Activated naive CD4-positive, alpha-beta T cell treated with anti-CD3 and anti-CD28 coated beads, Interleukin-2, amount 50 U/mL, for 24 hours (primary cell): ENCODE data around the gene DACT3.

Experiments
- H3K27ac Mint-ChIP-seq: one replicate; pipeline ENCODE4 v1.8.0; 2021; ENCODE audit warnings: mild to moderate bottlenecking, mixed read lengths
- H3K27me3 Mint-ChIP-seq: one replicate; pipeline ENCODE4 v1.8.0; 2021; ENCODE audit warnings: mixed read lengths
- H3K36me3 Mint-ChIP-seq: one replicate; pipeline ENCODE4 v1.8.0; 2021; ENCODE audit warnings: mixed read lengths
- H3K4me1 Mint-ChIP-seq: one replicate; pipeline ENCODE4 v1.8.0; 2021; ENCODE audit warnings: mixed read lengths
- H3K4me3 Mint-ChIP-seq: one replicate; pipeline ENCODE4 v1.8.0; 2021; ENCODE audit warnings: mild to moderate bottlenecking, mixed read lengths
- H3K9me3 Mint-ChIP-seq: one replicate; pipeline ENCODE4 v1.8.0; 2021; ENCODE audit warnings: mixed read lengths

DACT3 gene

DNA sequence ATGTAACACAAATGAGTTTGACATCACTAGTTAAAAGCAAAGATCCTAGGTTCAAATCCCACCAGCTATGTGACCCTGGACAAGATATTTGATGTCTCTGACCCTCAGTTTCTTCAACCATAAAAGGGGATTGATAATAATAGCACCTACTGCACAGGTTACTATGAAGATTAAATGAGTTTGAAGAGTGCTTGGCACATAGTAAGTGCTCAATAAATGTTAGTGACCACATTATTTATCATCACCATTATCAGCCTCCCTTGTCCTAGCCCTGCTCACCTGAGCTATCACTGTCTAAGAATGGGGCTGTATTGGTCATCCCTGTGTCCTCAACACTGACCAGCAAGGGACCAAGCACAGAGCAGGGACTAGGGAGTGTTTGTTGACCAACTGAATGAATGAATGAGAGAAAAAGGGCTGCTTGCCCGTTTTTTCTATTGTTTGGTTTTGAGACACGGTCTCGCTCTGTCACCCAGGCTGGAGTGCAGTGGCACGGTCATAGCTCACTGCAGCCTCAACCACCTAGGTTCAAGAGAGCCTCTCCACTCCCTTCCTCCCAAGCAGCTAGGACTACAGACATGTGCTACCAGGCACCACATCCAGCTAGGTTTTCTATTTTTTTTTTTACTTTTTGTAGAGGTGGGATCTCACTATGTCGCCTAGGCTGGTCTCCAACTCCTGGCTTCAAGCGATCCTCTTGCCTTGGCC, 26.6 kb upstream of the DACT3 start:
- Mint-ChIP-seq H3K27ac (peak overlapping the region; percentile 62), H3K27me3 (no peaks in the 10 kb centered on the region), H3K4me3 (no peak overlapping the region), H3K4me1 (no peaks in the 10 kb centered on the region), H3K9me3 (no peaks in the 10 kb centered on the region), H3K36me3 (peaks cover 14% of the 10 kb centered on the region)

- Mint-ChIP-seq H3K36me3 (peaks cover 5% of the 10 kb centered on the region), H3K9me3 (no peaks in the 10 kb centered on the region), H3K4me3 (no peak overlapping the region), H3K27ac (peak overlapping the region; percentile 87), H3K27me3 (no peaks in the 10 kb centered on the region), H3K4me1 (no peaks in the 10 kb centered on the region)
These were observed 24.2 kb upstream of the DACT3 start for GRCh38 chr19:46685189-46685588.

DNA sequence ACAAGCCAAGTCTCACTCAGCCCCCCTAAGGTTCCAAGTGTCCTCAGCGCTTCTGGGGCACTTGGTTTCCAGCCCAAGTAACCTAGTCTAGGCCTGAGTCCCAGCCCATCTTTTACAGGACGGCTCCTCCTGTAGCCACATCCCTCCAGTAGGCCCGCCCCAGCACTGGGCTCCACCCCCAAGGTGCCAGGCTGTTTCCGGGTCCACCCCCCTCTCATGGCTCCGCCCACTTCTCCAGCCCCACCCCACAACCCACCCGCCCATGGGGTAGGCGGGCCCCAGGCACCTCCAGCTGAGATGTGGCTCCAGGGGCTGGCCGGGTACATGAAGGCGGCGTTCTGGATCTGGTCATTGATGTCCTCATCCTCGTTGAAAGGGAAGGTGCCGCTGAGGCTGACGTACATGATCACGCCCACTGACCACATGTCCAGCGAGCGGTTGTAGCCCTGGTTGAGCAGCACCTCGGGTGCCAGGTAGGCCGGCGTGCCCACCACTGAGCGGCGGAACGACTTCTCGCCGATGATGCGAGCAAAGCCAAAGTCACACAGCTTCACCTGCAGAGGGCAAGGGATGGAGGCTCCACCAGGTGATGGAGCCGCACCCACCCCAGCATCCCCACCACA, 17.2 kb upstream of the DACT3 start:
- no peaks in the 10 kb centered on the region for H3K9me3 Mint-ChIP-seq

GRCh38 chr19:46674416-46675178, 13.6 kb upstream of the DACT3 start:
- H3K4me1 Mint-ChIP-seq = peaks cover 7% of the 10 kb centered on the region
- no peak overlapping the region for H3K4me3 Mint-ChIP-seq
- H3K27me3 Mint-ChIP-seq = no peaks in the 10 kb centered on the region
- no peaks in the 10 kb centered on the region for H3K9me3 Mint-ChIP-seq
- H3K36me3 Mint-ChIP-seq = peaks cover 14% of the 10 kb centered on the region
- H3K27ac Mint-ChIP-seq = peak overlapping the region; percentile 8

More for the DNA sequence above, 17.2 kb upstream of the DACT3 start:
- Mint-ChIP-seq H3K27me3 (no peaks in the 10 kb centered on the region), H3K36me3 (peaks cover 13% of the 10 kb centered on the region), H3K27ac (peak overlapping the region; percentile 8), H3K4me3 (no peak overlapping the region), H3K4me1 (peaks cover 7% of the 10 kb centered on the region)

- Mint-ChIP-seq H3K27ac (peak overlapping the region; percentile 17), H3K27me3 (no peaks in the 10 kb centered on the region), H3K36me3 (peaks cover 9% of the 10 kb centered on the region), H3K4me3 (no peak overlapping the region), H3K9me3 (no peaks in the 10 kb centered on the region), H3K4me1 (no peaks in the 10 kb centered on the region)
These were observed 9.8 kb upstream of the DACT3 start for GRCh38 chr19:46670813-46671212.

DNA sequence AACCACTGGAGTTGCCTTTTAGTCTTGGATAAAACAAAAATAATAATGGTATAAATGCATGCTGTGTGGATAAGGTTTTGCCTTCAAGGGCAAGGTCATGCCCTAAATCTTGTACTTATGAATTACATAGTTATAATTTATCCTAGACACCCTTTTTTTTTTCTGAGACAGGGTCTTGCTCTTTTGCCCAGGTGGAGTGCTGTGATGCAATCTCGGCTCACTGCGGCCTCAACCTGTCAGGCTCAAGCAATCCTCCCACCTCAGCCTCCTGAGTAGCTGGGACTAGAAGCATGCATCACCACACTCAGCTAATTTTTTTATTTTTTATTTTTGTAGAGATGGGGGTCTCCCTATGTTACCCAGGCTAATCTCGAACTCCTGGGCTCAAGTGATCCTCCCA, 7.7 kb upstream of the DACT3 start:
- no peak overlapping the region for H3K4me3 Mint-ChIP-seq
- no peaks in the 10 kb centered on the region for H3K9me3 Mint-ChIP-seq
- no peaks in the 10 kb centered on the region for H3K4me1 Mint-ChIP-seq
- H3K27ac Mint-ChIP-seq = no peak overlapping the region
- H3K36me3 Mint-ChIP-seq = peaks cover 5% of the 10 kb centered on the region
- H3K27me3 Mint-ChIP-seq = no peaks in the 10 kb centered on the region

DNA sequence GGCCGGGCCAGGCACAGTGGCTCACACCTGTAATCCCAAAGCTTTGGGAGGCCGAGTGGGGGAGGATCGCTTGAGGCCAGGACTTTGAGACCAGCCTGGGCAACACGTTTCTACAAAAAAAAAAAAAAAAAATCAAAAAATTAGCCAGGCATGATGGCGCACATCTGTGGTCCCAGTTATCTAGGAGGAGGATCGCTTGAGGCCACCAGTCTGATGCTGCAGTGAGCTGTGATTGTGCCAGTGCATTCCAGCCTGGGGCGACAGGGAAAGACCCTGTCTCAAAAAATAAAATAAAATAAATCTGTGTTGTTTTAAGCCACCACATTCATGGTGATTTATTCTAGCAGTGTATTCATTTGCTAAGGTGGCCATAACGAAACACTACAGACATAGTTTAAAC, 4.1 kb upstream of the DACT3 start:
- no peak overlapping the region for H3K27ac Mint-ChIP-seq
- no peak overlapping the region for H3K4me3 Mint-ChIP-seq
- peaks cover 9% of the 10 kb centered on the region for H3K4me1 Mint-ChIP-seq
- no peaks in the 10 kb centered on the region for H3K9me3 Mint-ChIP-seq
- no peaks in the 10 kb centered on the region for H3K36me3 Mint-ChIP-seq
- no peaks in the 10 kb centered on the region for H3K27me3 Mint-ChIP-seq

GRCh38 chr19:46661735-46662592, 982 bp upstream of the DACT3 start:
- H3K9me3 Mint-ChIP-seq = no peaks in the 10 kb centered on the region
- H3K4me1 Mint-ChIP-seq = peaks cover 19% of the 10 kb centered on the region
- peaks cover 7% of the 10 kb centered on the region for H3K27me3 Mint-ChIP-seq

DNA sequence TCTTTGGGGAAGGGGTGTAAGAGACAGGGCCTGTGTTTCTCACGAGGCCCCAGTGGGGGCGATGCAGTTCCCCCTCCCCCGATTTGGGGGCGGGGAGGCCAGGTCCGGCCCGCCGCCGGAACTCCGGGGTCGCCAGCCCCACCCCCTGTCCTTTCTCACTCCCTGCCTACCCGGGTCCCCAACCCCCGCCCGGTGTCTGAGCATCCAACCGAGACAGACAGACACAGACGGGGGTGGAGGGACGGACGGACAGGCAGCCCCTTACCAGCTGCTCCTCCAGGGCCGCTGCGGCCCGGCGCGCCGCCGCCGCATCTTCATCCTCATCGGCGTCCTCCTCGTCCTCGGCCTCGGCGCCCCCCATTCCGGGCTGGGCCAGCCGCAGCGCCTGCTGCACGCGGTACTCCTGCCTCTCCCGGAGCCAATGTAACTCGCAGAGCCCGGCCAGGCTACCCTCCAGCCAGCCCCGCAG, 397 bp downstream of the DACT3 start:
- Mint-ChIP-seq H3K27me3 (peaks cover 7% of the 10 kb centered on the region), H3K4me3 (peak overlapping the region; percentile 44), H3K27ac (no peak overlapping the region), H3K4me1 (peaks cover 19% of the 10 kb centered on the region), H3K9me3 (no peaks in the 10 kb centered on the region), H3K36me3 (no peaks in the 10 kb centered on the region)

More at GRCh38 chr19:46661735-46662592, 982 bp upstream of the DACT3 start:
- Mint-ChIP-seq H3K27ac (peak overlapping the region; percentile 69), H3K36me3 (no peaks in the 10 kb centered on the region), H3K4me3 (peak overlapping the region; percentile 83)

- Mint-ChIP-seq H3K27ac (peak overlapping the region; percentile 46), H3K27me3 (peaks cover 7% of the 10 kb centered on the region), H3K4me1 (peaks cover 19% of the 10 kb centered on the region), H3K4me3 (peak overlapping the region; percentile 81), H3K36me3 (no peaks in the 10 kb centered on the region), H3K9me3 (no peaks in the 10 kb centered on the region)
These were observed 919 bp downstream of the DACT3 start for GRCh38 chr19:46660008-46660517.

DNA sequence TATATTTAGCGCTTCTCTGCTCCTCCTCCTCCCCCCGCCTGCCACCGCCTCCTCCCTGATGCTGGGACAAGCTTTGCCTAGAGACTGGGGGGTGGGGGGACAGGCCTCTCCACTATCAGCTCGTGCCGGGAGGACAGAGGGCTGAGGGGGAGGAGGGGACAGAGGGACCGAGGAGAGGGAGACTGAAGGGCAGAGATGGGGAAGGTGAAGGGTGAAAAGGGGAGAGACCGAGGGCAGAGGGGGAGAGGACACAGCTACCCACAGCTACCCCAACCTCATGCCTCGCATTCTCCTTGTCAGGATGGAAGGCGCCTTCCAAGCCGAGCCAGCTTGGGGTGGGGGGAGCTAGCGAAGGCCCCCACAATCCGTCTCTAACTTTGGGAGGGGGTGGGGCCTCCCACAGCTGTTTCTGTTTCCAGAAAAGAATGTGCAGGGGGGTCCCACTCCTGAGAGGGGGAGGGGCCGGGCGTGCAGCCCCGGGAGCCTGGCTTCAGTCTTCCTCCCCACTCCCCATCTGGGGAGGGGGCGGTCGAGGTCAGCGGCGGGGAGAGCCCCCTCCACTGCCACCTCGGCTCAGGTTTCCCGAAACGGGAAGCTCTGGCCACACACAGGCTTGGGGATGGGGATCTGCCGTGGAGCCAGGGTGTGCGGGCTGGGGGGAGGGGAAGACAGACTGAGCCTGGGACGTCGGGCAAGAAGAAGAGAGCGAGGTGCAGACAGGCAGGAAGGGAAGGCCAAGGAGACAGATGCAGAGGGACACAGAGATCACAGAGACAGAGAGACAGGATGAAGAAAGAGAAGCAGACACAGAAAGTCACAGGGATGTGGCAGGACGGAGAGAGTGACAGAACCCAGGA, 1.6 kb downstream of the DACT3 start:
- Mint-ChIP-seq H3K27me3 (peaks cover 7% of the 10 kb centered on the region), H3K9me3 (no peaks in the 10 kb centered on the region), H3K4me1 (peaks cover 19% of the 10 kb centered on the region), H3K36me3 (no peaks in the 10 kb centered on the region), H3K27ac (peak overlapping the region; percentile 46), H3K4me3 (peak overlapping the region; percentile 81)

- H3K27ac Mint-ChIP-seq = no peak overlapping the region
- H3K9me3 Mint-ChIP-seq = no peaks in the 10 kb centered on the region
- peaks cover 12% of the 10 kb centered on the region for H3K27me3 Mint-ChIP-seq
- peaks cover 10% of the 10 kb centered on the region for H3K4me1 Mint-ChIP-seq
- H3K36me3 Mint-ChIP-seq = no peaks in the 10 kb centered on the region
- no peak overlapping the region for H3K4me3 Mint-ChIP-seq
These were observed 4.4 kb downstream of the DACT3 start for GRCh38 chr19:46656541-46656940.

DNA sequence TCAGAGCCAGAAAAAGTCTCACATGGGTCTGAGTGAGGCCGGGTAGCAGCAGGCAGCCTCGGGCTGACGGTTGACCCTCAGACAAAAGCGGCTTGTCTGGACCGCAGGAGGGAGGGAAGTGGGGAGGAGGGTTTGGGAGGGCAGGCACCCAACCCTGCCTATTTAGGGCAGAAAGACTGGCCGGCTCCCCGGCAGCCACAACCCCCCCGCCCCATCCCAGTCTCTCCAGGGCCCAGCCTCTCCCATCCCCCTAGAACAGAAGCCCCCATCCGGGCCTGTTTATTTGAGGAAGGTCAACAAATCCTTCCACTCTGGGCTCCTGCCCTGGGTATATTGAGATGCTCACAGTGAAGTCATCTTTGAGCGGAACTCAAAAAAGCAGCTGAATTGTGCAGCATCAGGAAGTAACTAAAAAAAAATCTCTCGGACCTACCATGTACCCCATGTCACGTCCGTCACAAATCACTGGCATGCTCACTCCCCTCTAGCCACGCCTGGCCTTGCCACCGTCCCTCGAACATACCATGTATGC, 6.3 kb downstream of the DACT3 start:
- Mint-ChIP-seq H3K27ac (no peak overlapping the region), H3K4me3 (no peak overlapping the region), H3K9me3 (no peaks in the 10 kb centered on the region), H3K36me3 (peaks cover 2% of the 10 kb centered on the region), H3K27me3 (peaks cover 19% of the 10 kb centered on the region), H3K4me1 (peaks cover 10% of the 10 kb centered on the region)

DNA sequence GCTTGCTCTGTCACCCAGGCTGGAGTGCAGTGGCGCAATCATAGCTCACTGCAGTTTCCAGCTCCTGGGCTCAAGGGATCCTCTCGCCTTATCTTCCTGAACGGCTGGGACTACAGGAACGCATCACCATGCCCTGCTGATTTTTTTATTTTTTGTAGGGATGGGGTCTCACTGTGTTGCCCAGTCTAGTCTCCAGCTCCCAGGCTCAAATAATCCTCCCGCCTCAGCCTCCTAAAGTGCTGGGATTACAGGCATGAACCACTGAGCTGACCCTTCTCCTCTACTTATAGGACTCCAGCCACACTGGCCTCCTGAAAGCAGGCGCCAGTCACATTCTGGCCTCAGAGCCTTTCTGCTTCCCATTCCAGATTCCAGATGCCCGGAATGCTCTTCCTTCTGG, 10.5 kb downstream of the DACT3 start:
- Mint-ChIP-seq H3K4me3 (peak overlapping the region; percentile 51), H3K9me3 (no peaks in the 10 kb centered on the region), H3K4me1 (peaks cover 12% of the 10 kb centered on the region), H3K36me3 (peaks cover 4% of the 10 kb centered on the region), H3K27me3 (peaks cover 26% of the 10 kb centered on the region), H3K27ac (peak overlapping the region; percentile 76)
